Measurements from ENCODE around the gene INPP5F. TPM values are rescaled to one million over a fixed set of nuclear protein-coding genes. Genes with fewer than 3 reads are reported as not detected.

The INPP5F gene
- total and polyA plus RNA-seq, 2 of the 13 experiments (the other 11 are each of a cell fraction or from before 2014, with no cell fraction given): 12.5 to 15.7 TPM

DNA sequence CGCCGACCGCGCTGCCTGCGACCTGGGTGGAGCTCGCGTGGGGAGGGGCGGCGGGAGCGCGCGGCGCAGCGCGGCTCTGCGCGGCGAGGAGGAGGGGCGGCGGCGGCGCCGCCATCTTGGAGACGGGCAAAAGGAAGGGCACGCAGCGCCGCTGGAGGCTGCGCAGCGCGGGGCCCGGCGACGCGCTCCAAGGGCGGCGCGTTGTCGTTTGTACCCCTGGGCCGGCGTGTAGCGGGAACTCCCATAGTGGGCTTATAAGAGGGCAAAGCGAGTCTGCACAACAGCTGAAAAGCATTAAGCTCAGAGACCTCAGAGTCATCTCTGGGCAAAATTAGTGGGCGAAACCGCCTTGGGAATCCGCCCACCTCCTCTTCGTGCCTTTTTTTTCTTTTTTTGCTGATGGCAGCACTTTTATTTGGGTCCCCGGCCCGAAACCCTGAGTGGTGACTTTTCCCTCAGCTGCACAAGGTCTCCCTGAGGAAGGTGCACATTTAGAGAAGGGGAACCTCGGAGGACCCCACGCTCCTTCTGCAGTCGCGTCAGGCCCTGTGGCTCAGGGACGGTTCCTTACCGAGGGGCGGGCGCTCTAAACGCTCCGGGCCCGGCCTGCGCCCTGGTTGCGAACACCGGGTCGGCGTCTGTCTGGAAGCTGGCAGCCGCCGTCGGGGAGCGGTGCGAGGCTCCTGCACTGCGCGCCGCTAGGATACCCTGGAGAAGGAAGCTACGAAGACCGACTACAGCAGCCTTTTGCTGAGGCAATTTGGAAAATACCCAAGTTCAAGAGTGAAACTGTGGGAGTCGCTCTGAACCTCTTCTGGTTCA lies 147.2 kb downstream of the INPP5F start (continued):
- TF ChIP-seq ZNF878 (CRISPR knock-in tag; IDR thresholded peaks at IDR 0.05) (peak; percentile 68; the same call in 1 of the 2 replicates), MAFF (IDR thresholded peaks at IDR 0.05; ENCODE audit: low read depth, low read length) (peak; percentile 100), RFXANK (CRISPR knock-in tag; IDR thresholded peaks at IDR 0.05) (no peak), FOXK1 (CRISPR knock-in tag; IDR thresholded peaks at IDR 0.05; ENCODE audit: borderline replicate concordance, low read depth) (0 out of 2 replicates have a peak, but pooled peaks have one; percentile 16), FOXP1 (IDR thresholded peaks at IDR 0.05) (no peak), FOXP1 (CRISPR knock-in tag; IDR thresholded peaks at IDR 0.05) (no peak), ARID4A (CRISPR knock-in tag; IDR thresholded peaks at IDR 0.05; ENCODE audit: borderline replicate concordance) (peak; percentile 71; the same call in 1 of the 2 replicates), HCFC1 (IDR thresholded peaks at IDR 0.05; ENCODE audit: low read depth, low read length) (peak; percentile 71), HNRNPLL (IDR thresholded peaks at IDR 0.05; ENCODE audit: low read depth, low read length, poor library complexity, severe bottlenecking) (peak; percentile 78), LCORL (IDR thresholded peaks at IDR 0.05) (no peak), LCORL (CRISPR knock-in tag; IDR thresholded peaks at IDR 0.05) (0 out of 2 replicates have a peak, but pooled peaks have one; percentile 22), SATB2 (CRISPR knock-in tag; IDR thresholded peaks at IDR 0.05) (no peak), HMGXB4 (CRISPR knock-in tag; IDR thresholded peaks at IDR 0.05; ENCODE audit: borderline replicate concordance in 1 of 2, low read depth in 1 of 2) (peak; percentile 66 to 78; a peak in 2 of 4 replicates), ZBTB21 (CRISPR knock-in tag; IDR thresholded peaks at IDR 0.05) (no peak), HIVEP1 (CRISPR knock-in tag; IDR thresholded peaks at IDR 0.05) (peak; percentile 37; the same call in 1 of the 2 replicates), ZNF644 (CRISPR knock-in tag; IDR thresholded peaks at IDR 0.05; ENCODE audit: low read depth) (no peak), MLLT10 (CRISPR knock-in tag; IDR thresholded peaks at IDR 0.05) (no peak), GABPB1 (CRISPR knock-in tag; IDR thresholded peaks at IDR 0.05) (peak; percentile 80), ZNF792 (CRISPR knock-in tag; IDR thresholded peaks at IDR 0.05) (peak; percentile 45), KDM2A (CRISPR knock-in tag; IDR thresholded peaks at IDR 0.05; ENCODE audit: borderline replicate concordance, low read depth) (peak; percentile 78), JUND (CRISPR knock-in tag; IDR thresholded peaks at IDR 0.05) (0 out of 2 replicates have a peak, but pooled peaks have one; percentile 7), ZKSCAN1 (IDR thresholded peaks at IDR 0.05; ENCODE audit: low read length) (no peak), ZNF83 (CRISPR knock-in tag; IDR thresholded peaks at IDR 0.05; ENCODE audit: borderline replicate concordance) (no peak), RFXAP (CRISPR knock-in tag; IDR thresholded peaks at IDR 0.05; ENCODE audit: borderline replicate concordance) (no peak)
